Measurements from ENCODE around the gene GSTA4. TPM values are rescaled to one million over a fixed set of nuclear protein-coding genes. Genes with fewer than 3 reads are reported as not detected.

The GSTA4 gene
- total RNA-seq, 1 donor from 2014 or later: 9.4 TPM

DNA sequence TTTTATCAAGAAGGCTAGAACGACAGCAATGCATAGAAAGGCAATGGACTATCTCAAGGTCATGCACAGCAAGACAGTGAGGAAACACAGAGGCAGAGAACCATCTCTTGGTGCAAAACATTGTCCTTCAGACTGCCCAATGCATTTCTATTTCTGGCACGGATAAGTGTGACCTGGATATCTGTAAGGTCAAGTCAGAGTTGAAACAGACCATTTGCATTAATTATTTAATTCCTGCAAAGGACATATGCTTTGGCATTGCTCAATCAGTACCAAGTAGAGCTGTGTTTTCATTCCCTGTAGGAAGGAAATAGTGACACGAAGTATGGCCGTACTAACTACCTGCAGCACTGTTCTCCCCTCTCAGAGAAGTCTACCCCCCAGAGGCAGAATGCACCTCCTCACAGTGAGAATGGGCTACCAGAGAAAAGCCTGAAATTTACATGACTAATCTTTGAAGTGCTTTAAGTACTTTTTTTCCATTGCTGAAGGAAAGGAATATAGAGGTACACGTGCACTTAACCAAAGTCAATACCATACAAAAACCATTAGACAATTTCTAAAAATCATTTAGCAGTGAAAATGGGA is 32.1 kb upstream of the GSTA4 start:
- no peak for DNase-seq
- intact Hi-C loops (cut with micrococcal nuclease): no loop called here
- Histone ChIP-seq H3K4me3 (no peak overlapping the region), H3K36me3 (peaks cover 67% of the 10 kb centered on the region), H3K4me1 (peaks cover 13% of the 10 kb centered on the region), H3K27me3 (ENCODE audit: low read depth) (no peaks in the 10 kb centered on the region), H3K27ac (replicated peaks) (no peak overlapping the region), H3K9me3 (replicated peaks) (no peaks in the 10 kb centered on the region)
- TF ChIP-seq, protein P1, sequence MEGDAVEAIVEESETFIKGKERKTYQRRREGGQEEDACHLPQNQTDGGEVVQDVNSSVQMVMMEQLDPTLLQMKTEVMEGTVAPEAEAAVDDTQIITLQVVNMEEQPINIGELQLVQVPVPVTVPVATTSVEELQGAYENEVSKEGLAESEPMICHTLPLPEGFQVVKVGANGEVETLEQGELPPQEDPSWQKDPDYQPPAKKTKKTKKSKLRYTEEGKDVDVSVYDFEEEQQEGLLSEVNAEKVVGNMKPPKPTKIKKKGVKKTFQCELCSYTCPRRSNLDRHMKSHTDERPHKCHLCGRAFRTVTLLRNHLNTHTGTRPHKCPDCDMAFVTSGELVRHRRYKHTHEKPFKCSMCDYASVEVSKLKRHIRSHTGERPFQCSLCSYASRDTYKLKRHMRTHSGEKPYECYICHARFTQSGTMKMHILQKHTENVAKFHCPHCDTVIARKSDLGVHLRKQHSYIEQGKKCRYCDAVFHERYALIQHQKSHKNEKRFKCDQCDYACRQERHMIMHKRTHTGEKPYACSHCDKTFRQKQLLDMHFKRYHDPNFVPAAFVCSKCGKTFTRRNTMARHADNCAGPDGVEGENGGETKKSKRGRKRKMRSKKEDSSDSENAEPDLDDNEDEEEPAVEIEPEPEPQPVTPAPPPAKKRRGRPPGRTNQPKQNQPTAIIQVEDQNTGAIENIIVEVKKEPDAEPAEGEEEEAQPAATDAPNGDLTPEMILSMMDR (IDR thresholded peaks at IDR 0.05; ENCODE audit: borderline replicate concordance): no peak

DNA sequence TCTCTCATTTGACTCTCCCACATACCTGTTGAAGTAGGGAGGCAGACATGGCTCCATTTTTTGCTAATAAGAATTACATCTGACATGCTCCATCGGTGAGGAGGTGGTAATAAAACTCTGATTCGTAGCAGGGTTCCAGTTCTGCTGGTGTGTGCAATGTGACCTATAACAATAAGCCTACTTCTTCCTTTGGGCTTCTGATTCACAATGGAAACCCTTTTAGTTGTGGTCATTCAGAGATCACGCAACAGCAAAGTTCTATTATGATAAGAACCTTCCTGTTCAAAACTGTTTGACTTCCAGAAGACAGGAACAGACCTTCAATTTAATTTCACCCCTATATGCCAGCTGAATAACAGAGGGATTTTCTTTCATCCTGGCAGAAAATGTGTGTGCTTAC is 31.4 kb upstream of the GSTA4 start:
- DNase-seq: no peak
- Histone ChIP-seq H3K4me1 (peaks cover 10% of the 10 kb centered on the region), H3K27ac (replicated peaks) (no peak overlapping the region), H3K27me3 (ENCODE audit: low read depth) (no peaks in the 10 kb centered on the region), H3K36me3 (peaks cover 60% of the 10 kb centered on the region), H3K9me3 (replicated peaks) (no peaks in the 10 kb centered on the region), H3K4me3 (no peak overlapping the region)
- intact Hi-C loops (cut with micrococcal nuclease): no loop called here
- TF ChIP-seq, protein P1 (IDR thresholded peaks at IDR 0.05; ENCODE audit: borderline replicate concordance): no peak

GRCh38 chr6:53023323-53023722 is 28.2 kb upstream of the GSTA4 start:
- H3K27ac ChIP-seq (replicated peaks): no peak overlapping the region
- TF ChIP-seq, protein P1 (IDR thresholded peaks at IDR 0.05; ENCODE audit: borderline replicate concordance): no peak
- DNase-seq: no peak
- H3K9me3 ChIP-seq (replicated peaks): no peaks in the 10 kb centered on the region
- H3K36me3 ChIP-seq: peaks cover 38% of the 10 kb centered on the region
- H3K27me3 ChIP-seq (ENCODE audit: low read depth): no peaks in the 10 kb centered on the region
- H3K4me1 ChIP-seq: peaks cover 10% of the 10 kb centered on the region
- no peak overlapping the region for H3K4me3 ChIP-seq
- intact Hi-C loops (cut with micrococcal nuclease): no loop called here

DNA sequence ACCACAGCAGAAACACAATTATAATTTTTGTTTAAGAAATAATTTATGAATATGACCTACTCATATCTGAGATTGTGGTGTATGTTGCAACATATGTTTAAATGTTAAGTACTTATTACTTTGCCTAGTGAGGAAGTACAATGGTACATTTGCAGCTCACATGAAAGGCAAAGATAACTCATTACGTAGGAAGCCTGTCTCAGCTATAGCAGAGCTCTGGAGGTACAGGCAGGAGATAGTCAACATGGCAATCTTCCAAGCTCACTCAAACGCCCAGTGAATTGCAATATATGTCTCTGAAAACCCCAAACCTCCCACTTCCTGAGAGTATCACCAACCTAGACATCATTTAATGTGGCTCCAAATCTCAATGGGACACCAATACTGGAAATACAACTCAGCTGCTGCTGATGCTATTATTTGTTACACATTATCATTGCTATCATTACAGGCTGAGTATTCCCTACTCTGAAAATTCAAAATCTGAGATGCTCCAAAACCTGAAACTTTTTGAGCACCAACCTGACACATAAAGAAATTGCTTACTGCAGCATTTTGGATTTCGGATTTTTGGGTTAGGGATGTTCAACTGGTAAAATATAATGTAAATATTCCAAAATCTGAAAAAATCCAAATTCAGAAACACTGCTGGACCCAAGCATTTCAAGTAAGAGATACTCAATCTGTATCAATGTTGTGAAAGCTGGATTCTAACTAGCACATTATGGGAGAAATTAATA is 25.1 kb upstream of the GSTA4 start:
- TF ChIP-seq, protein P1 (IDR thresholded peaks at IDR 0.05; ENCODE audit: borderline replicate concordance): no peak
- Histone ChIP-seq H3K27me3 (ENCODE audit: low read depth) (no peaks in the 10 kb centered on the region), H3K27ac (replicated peaks) (no peak overlapping the region), H3K4me1 (no peaks in the 10 kb centered on the region), H3K36me3 (peaks cover 41% of the 10 kb centered on the region), H3K4me3 (no peak overlapping the region), H3K9me3 (replicated peaks) (no peaks in the 10 kb centered on the region)
- intact Hi-C loops (cut with micrococcal nuclease): no loop called here
- no peak for DNase-seq

DNA sequence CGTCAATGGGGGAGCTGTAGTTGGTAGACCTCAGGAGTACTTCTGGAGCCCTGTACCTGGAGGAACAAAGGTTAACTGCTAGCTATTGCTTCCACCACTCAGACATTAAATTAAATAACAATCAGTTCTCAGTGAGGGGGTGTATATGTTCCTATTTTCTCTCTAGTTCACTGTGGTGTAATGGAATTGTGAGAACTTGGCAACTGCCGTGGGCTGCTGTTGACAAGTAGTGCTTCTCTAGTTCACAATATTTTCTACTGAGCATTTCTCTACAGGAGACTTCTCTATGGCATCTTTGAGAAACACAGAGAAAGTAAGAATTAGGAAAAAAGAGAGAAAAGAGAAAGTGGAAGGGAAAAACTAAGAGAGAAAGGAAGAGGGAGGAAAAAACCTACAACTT is 23.4 kb upstream of the GSTA4 start:
- no peak overlapping the region for H3K27ac ChIP-seq (replicated peaks)
- no peaks in the 10 kb centered on the region for H3K4me1 ChIP-seq
- H3K36me3 ChIP-seq: peaks cover 58% of the 10 kb centered on the region
- no peak overlapping the region for H3K4me3 ChIP-seq
- no peaks in the 10 kb centered on the region for H3K9me3 ChIP-seq (replicated peaks)
- intact Hi-C loops (cut with micrococcal nuclease): no loop called here
- DNase-seq: no peak
- H3K27me3 ChIP-seq (ENCODE audit: low read depth): no peaks in the 10 kb centered on the region
- TF ChIP-seq, protein P1 (IDR thresholded peaks at IDR 0.05; ENCODE audit: borderline replicate concordance): no peak

Data from left ventricle myocardium inferior (tissue), 1 donor.